Activated T-helper 17 cell treated with anti-CD3 and anti-CD28 coated beads, Interleukin-2, amount 50 U/mL, for 72 hours (primary cell): ENCODE data around the gene SMIM22. TPM values are rescaled to one million over a fixed set of nuclear protein-coding genes. Genes with fewer than 3 reads are reported as not detected.
A peak's percentile ranks its signal among the peaks of the same experiment; 100 is the strongest.

Experiments
- ATAC-seq: fragments of 150-1000 bp; cut with Tn5 transposase; replicated peaks from 2 replicates; pipeline ENCODE4 v1.10.0; 2021; ENCODE audit warnings: mild to moderate bottlenecking, moderate library complexity
- H3K27ac Mint-ChIP-seq: one replicate; pipeline ENCODE4 v1.8.0; 2022; ENCODE audit warnings: mixed read lengths
- H3K27me3 Mint-ChIP-seq: one replicate; pipeline ENCODE4 v1.8.0; 2022; ENCODE audit warnings: mixed read lengths
- H3K36me3 Mint-ChIP-seq: one replicate; pipeline ENCODE4 v1.8.0; 2022; ENCODE audit warnings: low read depth, mild to moderate bottlenecking, mixed read lengths
- H3K4me1 Mint-ChIP-seq: one replicate; pipeline ENCODE4 v1.8.0; 2022; ENCODE audit warnings: mixed read lengths
- H3K4me3 Mint-ChIP-seq: one replicate; pipeline ENCODE4 v1.8.0; 2022; ENCODE audit warnings: mild to moderate bottlenecking, mixed read lengths
- H3K9me3 Mint-ChIP-seq: one replicate; pipeline ENCODE4 v1.8.0; 2022; ENCODE audit warnings: mixed read lengths
- total RNA-seq, 2 donors: library from RNA; stranded (reverse); gene quantifications; one replicate each; pipeline ENCODE4 v1.2.3, GENCODE V29; 2022

Gene SMIM22
- total RNA-seq, 2 donors from 2014 or later, result not detected

DNA sequence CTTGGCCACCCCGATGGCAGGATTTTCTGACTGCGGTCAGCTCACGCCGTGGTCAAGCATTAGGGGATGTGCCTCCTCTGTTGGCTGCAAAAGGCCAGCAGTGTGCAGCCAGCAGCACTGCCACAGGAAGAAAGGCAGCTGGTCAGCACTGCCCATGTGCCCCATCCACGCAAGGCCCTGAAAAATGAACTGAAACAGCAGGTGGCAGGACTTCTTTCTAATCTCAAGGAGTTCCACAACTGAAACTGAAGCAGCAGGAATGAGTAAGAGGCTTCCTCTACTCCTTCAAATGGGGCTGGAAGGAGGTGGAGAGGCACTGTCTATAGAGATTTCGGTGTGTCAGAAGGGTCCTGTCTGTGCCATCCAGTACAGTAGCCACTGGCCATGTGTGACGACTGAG is 31.4 kb upstream of the SMIM22 start:
- ATAC-seq, result no peak
- Mint-ChIP-seq H3K4me1 (peaks cover 11% of the 10 kb centered on the region), H3K4me3 (no peak overlapping the region), H3K9me3 (no peaks in the 10 kb centered on the region), H3K36me3 (peaks cover 53% of the 10 kb centered on the region), H3K27me3 (no peaks in the 10 kb centered on the region), H3K27ac (no peak overlapping the region)

DNA sequence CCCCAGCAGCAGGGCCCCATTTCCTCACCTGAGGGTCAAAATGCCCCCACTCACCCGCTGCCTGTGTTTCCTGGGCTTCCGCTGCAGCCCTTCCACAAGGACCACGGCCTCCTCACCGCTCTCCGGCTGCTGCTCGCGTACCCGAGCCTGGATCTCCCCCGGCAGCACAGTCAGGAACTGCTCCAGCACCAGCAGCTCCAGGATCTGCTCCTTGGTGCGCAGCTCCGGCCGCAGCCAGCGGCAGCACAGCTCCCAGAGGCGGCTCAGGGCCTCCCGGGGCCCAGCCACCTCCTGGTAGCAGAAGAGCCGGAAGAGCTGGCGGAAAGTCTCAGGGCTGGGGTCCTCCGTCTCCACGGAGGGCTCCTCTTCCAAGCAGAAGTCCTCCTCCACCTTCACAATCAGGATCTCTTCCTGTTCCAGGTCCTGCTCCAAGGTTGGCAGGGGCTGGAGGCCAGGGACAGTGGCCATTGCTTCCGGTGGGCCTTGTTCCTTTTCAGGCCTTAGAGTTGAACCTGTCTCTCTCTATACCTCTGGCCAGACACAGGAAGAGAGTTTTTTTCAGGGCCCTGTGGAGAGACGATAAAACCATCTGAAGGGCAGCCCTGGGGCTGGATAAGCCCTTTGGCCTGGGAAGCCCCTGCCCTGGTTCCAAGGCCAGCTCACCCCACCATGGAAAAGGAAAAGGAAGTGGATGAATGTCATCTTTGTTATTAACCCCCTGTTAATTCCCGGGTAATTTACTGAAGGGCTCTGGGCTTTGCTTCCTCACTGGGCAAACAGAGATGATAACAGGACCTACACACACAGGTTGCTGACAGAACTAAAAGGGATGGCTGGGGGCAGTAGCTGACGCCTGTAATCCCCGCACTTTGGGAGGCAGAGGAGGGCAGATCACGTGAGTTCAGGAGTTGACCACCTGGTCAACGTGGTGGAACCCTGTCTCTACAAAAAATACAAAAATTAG is 29.4 kb upstream of the SMIM22 start:
- Mint-ChIP-seq H3K27me3 (no peaks in the 10 kb centered on the region), H3K4me3 (peak overlapping the region; percentile 97), H3K9me3 (no peaks in the 10 kb centered on the region), H3K27ac (peak overlapping the region; percentile 83), H3K4me1 (peaks cover 11% of the 10 kb centered on the region), H3K36me3 (peaks cover 33% of the 10 kb centered on the region)
- ATAC-seq, result no peak

DNA sequence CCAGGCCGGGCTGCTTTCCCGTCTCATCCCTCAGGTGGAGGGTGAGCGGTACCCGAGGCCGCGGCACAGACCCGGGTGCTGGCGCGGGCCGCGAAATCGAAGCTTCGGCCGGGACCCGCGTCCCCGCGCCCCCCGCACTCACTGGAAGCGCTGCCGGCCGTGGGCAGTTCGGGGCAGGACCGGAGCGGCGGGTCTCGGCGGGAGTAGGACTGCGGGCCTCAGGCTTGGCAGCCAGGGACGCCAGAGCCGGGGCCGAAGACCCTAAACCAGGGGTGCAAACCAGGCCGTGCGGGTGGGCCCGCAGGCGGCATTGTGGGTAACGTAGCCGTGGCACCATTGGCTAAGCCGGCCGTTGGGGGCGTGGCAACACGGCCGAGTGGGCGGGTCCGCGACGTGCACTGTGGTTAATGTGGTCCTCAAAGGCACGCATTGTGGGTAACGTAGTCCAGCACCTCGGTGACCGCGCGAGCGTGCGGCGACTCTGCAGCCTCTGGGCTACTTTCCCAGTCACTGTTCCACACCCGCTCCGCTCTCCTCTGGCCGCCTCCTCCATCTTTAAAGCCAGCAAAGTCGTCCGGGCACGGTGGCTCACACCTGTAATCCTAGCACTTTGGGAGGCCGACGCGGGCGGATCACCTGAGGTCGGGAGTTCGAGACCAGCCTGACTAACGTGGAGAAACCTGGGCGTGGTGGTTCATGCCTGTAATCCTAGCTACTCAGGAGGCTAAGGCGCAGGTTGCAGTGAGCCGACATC is 28.1 kb upstream of the SMIM22 start, which contains the start of gene ZNF500:
Gene ZNF500 (minus strand): TSS at position 288 of the 754 bp plus-strand sequence. CDS start 1,184 bp downstream, outside the sequence.
- peak; percentile 78 for ATAC-seq
- H3K27ac Mint-ChIP-seq, result peak within 1 kb of the TSS; percentile 94
- H3K9me3 Mint-ChIP-seq, result no peaks in the 10 kb centered on the region
- peaks cover 11% of the 10 kb centered on the region for H3K4me1 Mint-ChIP-seq
- no peaks in the 10 kb centered on the region for H3K27me3 Mint-ChIP-seq
- H3K36me3 Mint-ChIP-seq, result peaks cover 22% of the 10 kb centered on the region
- peak within 1 kb of the TSS; percentile 97 for H3K4me3 Mint-ChIP-seq

DNA sequence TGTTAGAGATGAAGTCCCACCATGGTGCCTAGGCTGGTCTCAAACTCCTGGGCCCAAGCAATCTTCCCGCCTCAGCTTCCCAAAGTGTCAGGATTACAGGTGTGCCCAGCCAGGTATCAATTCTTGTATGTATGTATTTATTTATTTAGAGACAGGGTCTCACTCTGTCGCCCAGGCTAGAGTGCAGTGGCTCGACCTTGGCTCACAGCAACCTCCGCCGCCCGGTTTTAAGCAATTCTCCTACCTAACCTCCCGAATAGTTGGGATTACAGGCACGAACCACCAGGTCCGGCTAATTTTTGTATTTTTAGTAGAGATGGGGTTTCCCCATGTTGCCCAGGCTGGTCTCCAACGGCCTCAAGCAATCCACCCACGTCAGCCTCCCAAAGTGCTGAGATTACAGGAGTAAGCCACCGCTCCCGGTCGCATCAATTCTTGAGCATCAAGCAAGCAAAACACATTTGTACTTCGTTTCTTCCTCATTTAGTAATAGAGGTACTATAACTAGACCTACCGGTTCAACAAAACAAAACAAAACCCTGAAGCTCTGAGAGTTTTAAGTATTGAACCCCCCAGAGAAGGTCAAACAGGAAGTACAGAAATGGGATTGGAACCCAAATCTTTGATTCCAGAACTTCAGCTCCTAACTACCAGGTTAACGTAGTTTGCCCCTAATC is 27.2 kb upstream of the SMIM22 start:
- ATAC-seq, result peak; percentile 47
- H3K27me3 Mint-ChIP-seq, result no peaks in the 10 kb centered on the region
- H3K4me1 Mint-ChIP-seq, result peaks cover 11% of the 10 kb centered on the region
- H3K4me3 Mint-ChIP-seq, result peak overlapping the region; percentile 97
- peak overlapping the region; percentile 94 for H3K27ac Mint-ChIP-seq
- H3K9me3 Mint-ChIP-seq, result no peaks in the 10 kb centered on the region
- H3K36me3 Mint-ChIP-seq, result peaks cover 13% of the 10 kb centered on the region

DNA sequence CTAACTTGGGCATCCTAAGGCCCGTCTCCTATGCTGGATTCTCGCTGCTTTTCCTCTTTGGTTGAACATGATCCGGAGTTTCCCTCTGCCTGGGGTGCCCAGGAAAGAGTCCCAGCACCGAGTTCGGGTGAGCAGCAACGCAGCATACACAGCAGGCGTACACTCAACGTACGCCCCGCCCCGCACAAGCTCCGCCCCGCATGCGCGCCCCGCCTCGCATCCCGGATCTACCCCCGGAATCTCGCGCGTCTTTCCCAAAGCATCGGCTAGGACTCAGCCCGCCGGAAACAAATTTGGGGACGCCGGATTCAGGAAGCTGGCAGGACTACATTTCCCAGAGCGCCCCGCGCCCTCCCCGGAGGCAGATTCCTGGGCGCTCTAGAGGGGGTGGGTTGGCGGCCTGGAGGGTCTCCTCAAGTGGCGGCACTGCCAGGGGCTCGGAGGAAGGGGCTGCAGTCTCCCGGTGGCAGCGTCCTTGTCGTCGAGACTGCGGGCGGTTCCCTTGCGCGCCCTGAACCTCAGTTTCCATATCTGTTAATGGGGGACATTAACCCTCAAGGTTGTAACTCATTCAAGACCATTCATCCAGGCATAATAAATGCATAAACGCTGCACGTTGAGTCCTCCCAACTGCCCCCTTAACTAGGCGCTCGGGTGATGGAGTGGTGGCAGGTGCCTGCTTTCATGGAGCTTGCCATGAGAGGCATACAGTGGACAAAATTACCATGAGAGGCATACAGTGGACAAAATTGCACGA is 26.4 kb upstream of the SMIM22 start:
- Mint-ChIP-seq H3K9me3 (no peaks in the 10 kb centered on the region), H3K27ac (peak overlapping the region; percentile 94), H3K4me1 (peaks cover 11% of the 10 kb centered on the region), H3K4me3 (peak overlapping the region; percentile 97), H3K36me3 (peaks cover 9% of the 10 kb centered on the region), H3K27me3 (no peaks in the 10 kb centered on the region)
- ATAC-seq, result peak; percentile 85

DNA sequence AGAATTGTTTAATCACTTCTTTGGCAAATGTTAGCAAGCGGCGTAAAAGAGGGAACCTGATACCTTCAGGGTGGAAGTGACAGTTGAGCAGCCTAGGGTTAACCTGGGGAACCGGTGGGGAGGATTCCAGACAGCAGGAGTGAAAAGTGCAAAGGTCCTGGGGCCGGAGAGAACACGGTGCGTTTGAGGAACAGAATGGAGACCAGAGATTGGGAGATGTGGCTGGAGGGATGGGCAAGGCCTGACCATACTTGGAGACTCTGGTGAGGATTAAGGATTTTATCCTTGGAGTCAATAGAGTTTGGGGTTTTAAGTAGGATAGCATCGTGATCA is 25.9 kb upstream of the SMIM22 start:
- Mint-ChIP-seq H3K36me3 (peaks cover 4% of the 10 kb centered on the region), H3K9me3 (no peaks in the 10 kb centered on the region), H3K27me3 (no peaks in the 10 kb centered on the region), H3K27ac (no peak overlapping the region), H3K4me1 (peaks cover 11% of the 10 kb centered on the region), H3K4me3 (peak overlapping the region; percentile 97)
- no peak for ATAC-seq

DNA sequence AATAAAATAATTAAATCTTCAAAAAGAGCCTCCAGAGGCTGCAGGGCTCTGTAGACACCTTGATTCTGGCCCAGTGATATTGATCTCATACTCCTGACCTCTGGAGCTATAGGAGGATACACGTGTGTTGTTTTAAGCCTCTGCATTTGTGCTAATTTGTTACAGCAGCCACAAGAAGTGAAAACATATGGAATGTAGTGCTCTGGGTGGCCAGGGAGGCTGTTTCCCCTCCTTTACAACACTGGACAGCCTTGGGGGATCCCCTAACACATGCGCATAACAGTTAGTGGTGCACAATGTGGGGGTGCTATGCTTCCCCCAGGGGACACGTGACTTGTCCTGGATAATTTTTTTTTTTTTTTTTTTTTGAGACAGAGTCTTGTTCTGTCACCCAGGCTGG is 23.5 kb upstream of the SMIM22 start:
- Mint-ChIP-seq H3K27me3 (no peaks in the 10 kb centered on the region), H3K27ac (no peak overlapping the region), H3K4me1 (peaks cover 6% of the 10 kb centered on the region), H3K4me3 (no peak overlapping the region), H3K9me3 (no peaks in the 10 kb centered on the region), H3K36me3 (no peaks in the 10 kb centered on the region)
- no peak for ATAC-seq

DNA sequence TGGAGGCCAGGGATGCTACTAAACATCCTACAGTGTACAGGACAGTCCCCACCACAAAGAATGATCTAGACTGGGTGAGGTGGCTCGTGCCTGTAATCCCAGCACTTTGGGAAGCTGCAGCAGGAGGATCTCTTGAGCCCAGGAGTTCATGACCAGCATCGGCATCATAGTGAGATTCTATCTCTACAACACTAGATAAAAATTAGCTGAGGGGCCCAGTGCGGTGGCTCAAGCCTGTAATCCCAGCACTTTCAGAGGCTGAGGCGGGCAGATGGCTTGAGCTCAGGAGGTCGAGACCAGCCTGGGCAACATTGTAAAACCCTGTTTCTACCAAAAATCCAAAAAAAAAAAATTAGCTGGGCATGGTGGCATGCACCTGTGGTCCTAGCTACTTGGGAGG is 22.8 kb upstream of the SMIM22 start:
- no peaks in the 10 kb centered on the region for H3K27me3 Mint-ChIP-seq
- no peak overlapping the region for H3K27ac Mint-ChIP-seq
- no peak for ATAC-seq
- H3K9me3 Mint-ChIP-seq, result no peaks in the 10 kb centered on the region
- H3K36me3 Mint-ChIP-seq, result no peaks in the 10 kb centered on the region
- H3K4me3 Mint-ChIP-seq, result no peak overlapping the region
- peaks cover 6% of the 10 kb centered on the region for H3K4me1 Mint-ChIP-seq

DNA sequence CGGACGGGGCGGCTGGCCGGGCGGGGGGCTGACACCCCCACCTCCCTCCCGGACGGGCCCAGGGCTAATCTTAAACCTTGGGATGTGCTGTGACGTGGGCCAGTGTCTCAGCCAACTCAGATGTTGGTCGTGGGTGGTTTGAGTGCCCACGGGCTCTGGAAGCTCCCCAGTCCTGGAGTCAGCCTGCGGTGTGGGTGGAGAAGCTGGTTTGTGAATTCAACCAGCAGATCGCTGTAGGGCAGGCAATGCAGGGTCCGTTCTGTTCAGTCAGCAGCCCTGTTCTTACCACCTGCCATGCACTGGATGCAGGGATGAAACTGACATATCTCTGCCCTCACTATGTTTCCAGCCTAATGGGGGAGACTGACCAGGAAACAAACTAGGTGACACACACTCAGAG is 20.2 kb upstream of the SMIM22 start:
- ATAC-seq, result no peak
- no peak overlapping the region for H3K27ac Mint-ChIP-seq
- H3K4me1 Mint-ChIP-seq, result no peaks in the 10 kb centered on the region
- H3K27me3 Mint-ChIP-seq, result no peaks in the 10 kb centered on the region
- no peaks in the 10 kb centered on the region for H3K36me3 Mint-ChIP-seq
- no peak overlapping the region for H3K4me3 Mint-ChIP-seq
- H3K9me3 Mint-ChIP-seq, result no peaks in the 10 kb centered on the region

DNA sequence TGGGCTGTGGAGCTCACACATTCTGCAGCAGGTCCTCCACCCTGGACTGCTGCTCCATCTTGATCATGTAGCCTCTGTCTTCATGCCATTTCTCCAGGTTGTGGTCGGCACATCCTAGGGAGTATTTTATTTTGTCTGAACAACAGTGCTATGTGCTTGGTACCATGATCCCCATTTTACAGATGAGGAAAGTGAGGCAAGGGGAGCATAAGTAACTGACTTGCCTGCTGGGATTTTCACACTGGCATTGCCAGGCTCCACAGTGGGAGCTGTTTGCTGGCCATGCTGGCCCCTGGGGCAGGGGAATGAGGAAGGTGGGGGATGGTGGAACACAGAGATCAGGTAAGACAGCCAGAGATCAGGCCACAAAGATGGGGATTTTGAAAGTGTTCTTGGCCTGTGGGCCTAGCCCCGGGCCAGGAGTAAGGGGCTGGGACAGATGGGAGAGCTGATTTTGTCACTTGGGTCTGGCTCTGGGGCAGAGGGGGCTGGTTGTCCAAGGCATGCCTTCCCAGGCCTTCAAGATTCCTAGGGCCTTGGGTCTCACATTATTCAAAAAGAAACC is 18.9 kb upstream of the SMIM22 start:
- H3K4me1 Mint-ChIP-seq, result no peaks in the 10 kb centered on the region
- H3K27me3 Mint-ChIP-seq, result no peaks in the 10 kb centered on the region
- no peak overlapping the region for H3K27ac Mint-ChIP-seq
- H3K4me3 Mint-ChIP-seq, result no peak overlapping the region
- no peaks in the 10 kb centered on the region for H3K9me3 Mint-ChIP-seq
- H3K36me3 Mint-ChIP-seq, result no peaks in the 10 kb centered on the region
- no peak for ATAC-seq

DNA sequence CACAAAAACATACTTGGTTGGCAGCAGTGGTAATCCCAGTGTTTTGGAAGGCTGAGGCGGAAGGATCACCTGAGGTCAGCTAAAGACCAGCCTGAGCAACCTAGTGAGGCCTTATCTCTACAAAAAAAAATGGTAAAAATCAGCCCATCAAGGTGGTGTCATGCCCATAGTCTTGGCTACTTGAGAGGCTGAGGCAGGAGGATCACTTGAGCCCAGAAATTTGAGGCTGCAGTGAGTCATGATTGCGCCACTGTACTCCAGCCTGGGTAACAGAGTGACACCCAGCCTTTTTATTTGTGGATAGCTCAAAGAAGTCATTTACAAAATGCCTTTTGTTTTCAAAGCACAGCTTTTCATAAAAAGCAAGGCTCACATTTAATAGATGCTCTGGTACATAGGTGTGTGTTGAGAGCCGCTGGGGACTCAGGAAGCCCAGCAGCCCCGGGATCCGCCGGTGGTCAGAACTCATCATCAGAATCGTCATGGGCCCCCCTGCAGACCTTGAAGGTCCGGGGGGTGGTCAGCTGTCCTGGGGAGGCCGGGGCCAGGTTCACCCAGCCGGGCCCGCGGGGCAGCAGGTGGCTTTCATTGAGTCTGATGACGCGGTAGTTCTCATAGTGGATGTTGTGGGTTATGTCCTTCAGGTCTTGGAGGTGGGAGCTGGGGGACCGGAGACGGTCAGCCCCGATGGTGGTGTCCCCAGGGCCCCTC is 17.7 kb upstream of the SMIM22 start:
- H3K36me3 Mint-ChIP-seq, result no peaks in the 10 kb centered on the region
- H3K27me3 Mint-ChIP-seq, result no peaks in the 10 kb centered on the region
- no peak for ATAC-seq
- no peak overlapping the region for H3K27ac Mint-ChIP-seq
- H3K4me3 Mint-ChIP-seq, result no peak overlapping the region
- H3K9me3 Mint-ChIP-seq, result no peaks in the 10 kb centered on the region
- no peaks in the 10 kb centered on the region for H3K4me1 Mint-ChIP-seq

DNA sequence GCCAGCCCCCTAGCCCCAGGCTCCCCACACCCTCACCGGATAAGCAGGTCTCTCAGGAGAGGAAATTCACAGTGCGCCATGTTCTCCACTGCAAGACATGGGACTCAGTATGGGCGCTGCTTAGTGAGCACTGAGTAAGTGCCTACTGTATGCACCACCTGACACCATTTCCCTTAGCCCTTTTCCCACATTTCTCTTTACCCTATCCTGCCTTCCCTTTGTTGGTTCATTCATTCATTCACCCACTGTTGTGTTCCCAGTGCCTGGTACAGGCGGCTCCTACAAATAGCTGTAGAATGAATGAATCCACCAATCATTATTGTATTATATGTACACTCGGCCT is 17.1 kb upstream of the SMIM22 start:
- H3K27ac Mint-ChIP-seq, result no peak overlapping the region
- H3K4me1 Mint-ChIP-seq, result no peaks in the 10 kb centered on the region
- H3K27me3 Mint-ChIP-seq, result no peaks in the 10 kb centered on the region
- no peaks in the 10 kb centered on the region for H3K9me3 Mint-ChIP-seq
- ATAC-seq, result no peak
- no peaks in the 10 kb centered on the region for H3K36me3 Mint-ChIP-seq
- H3K4me3 Mint-ChIP-seq, result no peak overlapping the region

DNA sequence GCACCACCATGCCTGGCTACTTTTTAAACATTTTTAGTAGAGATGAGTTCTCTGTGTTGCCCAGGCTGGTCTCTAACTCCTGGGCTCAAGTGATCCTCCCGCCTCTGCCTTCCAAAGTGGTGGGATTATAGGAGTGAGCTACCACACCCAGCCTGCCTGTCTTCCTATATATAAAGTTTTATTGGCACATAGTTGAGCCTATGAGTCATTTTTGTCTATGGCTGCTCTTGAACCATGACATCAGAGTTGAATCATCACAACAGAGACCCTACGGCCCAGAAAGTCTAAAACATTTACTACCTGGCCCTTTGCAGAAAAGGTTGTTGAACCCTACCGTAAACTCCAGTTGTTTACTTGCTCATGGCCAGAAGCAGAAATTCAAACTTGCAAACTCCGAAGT is 14.9 kb upstream of the SMIM22 start:
- ATAC-seq, result no peak
- H3K4me1 Mint-ChIP-seq, result no peaks in the 10 kb centered on the region
- H3K27ac Mint-ChIP-seq, result no peak overlapping the region
- no peak overlapping the region for H3K4me3 Mint-ChIP-seq
- H3K9me3 Mint-ChIP-seq, result no peaks in the 10 kb centered on the region
- H3K36me3 Mint-ChIP-seq, result no peaks in the 10 kb centered on the region
- no peaks in the 10 kb centered on the region for H3K27me3 Mint-ChIP-seq
